GM12872 (cell line): ENCODE results near the gene ATP6AP1.

Source experiments
- TF ChIP-seq, protein P1 (sequence below): IDR thresholded peaks from 3 replicates; pipeline ENCODE4 v1.5.1; 2011; ENCODE audit warnings: low read depth, mild to moderate bottlenecking, low read length, moderate library complexity; ENCODE audit not compliant: insufficient read depth

ATP6AP1 gene

DNA sequence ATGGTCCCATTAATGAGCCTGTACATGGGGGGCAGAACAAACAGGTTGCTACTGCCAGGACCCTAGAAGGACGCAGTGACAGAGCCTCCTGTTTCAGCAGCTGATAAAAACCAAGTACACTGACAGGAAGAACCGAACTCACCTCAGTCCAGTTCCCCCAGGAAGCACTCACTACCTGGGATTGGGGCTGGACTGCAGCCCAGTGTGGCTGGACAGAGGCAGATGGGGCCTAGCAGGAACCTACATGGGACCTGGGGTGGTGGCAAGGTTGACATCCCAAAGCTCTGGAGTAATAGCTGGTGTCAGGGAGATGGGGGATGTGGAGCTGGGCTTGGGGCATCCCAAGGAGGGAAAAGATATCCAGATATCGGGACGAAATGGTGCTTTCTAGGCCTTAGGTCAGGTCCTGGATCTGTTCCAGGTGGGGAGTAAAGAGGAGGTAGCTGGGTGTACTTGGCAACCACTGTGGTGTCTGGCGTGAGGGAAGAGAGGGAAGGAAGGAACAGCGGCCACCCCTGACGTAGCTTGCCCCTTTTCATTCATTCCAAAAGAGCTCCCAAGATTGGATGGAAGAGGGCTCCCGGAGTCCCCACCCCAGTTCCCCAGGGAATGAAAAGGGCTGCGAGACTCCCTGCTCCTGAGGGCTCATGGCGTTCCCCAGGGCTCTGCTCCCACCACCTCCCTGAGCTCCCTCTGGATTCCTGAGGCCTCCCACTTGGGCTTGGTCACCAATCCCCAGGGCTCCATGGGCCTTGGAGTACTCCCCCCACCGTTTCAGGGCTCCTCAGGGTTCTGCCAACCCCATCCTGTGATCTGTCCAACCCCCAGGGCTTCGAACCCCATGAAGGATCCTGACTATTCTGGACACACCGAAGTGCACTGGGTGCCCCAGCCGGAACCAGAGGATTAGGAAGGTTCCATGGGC, 44.9 kb upstream of the ATP6AP1 start:
- TF ChIP-seq, protein P1, sequence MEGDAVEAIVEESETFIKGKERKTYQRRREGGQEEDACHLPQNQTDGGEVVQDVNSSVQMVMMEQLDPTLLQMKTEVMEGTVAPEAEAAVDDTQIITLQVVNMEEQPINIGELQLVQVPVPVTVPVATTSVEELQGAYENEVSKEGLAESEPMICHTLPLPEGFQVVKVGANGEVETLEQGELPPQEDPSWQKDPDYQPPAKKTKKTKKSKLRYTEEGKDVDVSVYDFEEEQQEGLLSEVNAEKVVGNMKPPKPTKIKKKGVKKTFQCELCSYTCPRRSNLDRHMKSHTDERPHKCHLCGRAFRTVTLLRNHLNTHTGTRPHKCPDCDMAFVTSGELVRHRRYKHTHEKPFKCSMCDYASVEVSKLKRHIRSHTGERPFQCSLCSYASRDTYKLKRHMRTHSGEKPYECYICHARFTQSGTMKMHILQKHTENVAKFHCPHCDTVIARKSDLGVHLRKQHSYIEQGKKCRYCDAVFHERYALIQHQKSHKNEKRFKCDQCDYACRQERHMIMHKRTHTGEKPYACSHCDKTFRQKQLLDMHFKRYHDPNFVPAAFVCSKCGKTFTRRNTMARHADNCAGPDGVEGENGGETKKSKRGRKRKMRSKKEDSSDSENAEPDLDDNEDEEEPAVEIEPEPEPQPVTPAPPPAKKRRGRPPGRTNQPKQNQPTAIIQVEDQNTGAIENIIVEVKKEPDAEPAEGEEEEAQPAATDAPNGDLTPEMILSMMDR, result no peak

DNA sequence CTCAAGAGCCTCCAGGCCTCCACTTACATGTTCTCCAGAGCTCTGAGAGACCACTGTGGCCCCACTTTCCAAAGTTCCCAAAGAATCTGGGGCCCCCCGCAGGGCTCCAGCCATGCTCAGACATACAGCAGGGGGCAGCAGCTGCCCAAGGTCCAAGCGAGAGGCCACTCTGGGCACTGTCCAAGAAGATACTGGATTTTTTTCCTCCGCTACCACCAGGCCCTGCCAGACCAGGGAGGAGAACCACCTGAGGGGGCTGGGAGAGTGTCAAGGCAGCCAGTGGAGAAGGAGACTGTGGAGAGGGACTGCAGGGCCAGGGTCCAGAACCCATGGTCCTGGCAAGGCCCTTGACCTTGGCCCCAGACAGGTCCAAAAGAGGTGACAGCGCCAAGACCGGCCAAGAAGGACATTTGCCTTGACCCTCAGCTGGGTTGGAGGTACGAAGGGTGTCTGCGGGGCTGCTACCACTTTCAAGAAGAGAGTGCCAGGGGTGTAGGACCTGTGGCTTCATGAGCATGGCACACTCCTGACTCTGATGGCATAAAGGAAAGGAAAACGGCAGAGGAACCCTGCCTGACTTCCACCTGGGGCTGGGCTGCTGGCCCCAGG, 44.1 kb upstream of the ATP6AP1 start:
- TF ChIP-seq, protein P1, result 0 out of 3 replicates have a peak, but pooled peaks have one; percentile 18

DNA sequence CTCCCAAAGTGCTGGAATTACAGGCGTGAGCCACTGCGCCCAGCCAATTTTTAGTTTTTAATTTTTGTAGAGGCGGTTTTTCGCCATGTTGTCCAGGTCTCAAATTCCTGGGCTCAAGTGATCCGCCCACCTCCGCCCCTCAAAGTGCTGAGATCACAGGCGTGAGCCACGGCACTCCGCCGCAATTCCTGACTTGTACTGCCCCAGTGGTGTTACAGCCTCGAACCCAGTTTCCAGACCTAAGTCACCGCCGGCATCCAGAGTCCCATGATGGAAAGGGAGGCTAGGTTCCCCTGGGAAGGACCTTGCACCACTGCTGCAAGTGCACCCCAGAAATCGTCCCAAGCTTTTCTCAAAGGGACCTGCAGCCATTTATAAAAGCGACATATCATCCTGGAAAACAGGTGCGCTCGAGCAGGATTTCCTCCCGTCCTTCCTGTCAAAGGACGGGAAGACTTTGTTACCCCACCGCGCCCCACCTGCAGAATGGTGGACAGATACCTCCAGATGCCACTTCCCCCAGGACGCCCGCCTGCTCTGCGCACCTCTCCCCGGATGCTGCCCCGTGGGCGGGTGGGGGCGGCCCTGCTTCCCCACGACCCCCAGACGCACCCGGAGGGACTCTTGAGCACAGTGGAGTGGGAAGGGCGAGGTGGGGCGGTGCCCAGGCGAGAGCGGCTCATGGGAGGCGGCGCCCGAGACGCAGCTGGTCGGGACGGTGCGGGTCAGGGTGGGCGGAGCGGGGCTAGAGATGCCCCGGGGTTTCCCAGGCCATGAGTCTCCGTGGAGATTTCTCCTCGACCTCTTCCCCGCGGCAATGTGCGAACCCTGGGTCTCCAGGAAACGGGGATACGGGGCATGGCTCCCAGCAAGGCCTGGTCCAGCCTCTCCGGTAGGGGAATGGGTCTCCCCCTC, 31.2 kb upstream of the ATP6AP1 start:
- TF ChIP-seq, protein P1, result no peak

DNA sequence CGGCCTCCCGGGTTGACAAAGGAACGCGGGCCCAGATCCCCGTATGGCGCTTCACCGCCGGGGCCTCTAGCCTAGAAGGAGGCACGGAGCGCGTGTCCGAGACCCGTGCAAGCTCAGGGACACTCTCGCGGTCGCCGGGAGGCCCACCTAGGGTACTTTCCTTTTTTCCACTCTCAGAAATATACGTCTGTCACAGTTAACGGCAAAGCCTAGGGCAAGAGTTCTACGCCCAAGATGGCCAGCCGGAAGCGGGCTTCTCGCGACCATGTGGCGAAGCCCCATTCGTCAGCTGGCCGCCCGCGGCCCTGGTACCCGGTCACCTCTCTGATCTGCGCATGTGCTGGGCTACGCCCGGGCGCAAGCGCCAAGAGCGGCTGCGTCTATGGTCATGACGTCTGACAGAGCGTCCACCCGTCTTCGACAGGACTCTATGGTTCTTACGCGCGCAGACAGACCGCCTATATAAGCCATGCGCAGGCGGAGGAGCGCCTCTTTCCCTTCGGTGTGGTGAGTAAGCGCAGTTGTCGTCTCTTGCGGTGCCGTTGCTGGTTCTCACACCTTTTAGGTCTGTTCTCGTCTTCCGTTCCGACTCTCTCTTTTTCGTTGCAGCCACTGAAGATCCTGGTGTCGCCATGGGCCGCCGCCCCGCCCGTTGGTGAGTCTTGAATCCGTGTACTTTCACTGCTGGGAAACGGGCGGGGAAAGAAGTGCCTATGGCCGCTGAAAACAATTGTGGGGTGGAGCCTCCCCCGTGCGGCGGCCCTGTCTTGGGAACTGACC, 30.4 kb upstream of the ATP6AP1 start, which contains the start of gene RPL10:
TSS of gene RPL10 (plus strand) at position 490 of the 780 bp plus-strand sequence. CDS start at position 633, 143 bp downstream.
- TF ChIP-seq, protein P1, result no peak

DNA sequence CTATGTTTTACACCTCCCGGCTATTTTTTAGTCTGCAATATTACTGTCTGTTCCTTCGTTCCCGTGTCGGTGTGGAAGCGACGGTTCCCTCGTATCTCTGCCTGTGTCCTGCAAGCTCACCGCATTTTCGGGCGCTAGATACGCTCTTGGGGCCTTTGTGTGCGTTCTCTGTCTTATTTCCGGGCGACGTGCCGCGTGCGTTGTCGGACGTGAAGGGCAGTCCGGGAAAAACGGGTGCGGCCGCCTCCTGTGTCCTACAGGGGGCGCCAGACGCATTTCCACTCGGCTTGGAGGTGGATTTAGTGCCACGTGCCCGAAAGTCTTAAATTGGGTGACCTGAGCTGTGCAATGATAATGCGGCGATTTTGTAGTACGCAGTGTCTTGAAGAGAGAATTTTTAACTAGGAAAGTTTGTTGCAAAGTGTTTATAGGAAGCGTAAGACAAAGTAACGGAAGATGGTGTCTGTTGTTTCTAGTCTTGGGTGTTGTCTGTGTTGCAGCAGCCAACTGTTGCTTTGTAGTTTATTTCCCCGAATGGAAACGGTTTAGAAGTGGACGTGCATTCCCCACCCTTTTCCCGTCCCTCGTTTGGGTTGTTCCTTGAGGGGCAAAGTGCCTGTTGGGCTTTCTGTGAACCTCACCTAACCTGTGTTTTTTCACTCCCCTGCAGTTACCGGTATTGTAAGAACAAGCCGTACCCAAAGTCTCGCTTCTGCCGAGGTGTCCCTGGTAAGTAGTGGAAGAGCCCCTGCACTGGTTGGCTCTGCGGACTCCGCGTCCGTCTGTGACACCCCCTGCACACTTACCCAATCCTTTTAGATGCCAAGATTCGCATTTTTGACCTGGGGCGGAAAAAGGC, 29.6 kb upstream of the ATP6AP1 start:
- TF ChIP-seq, protein P1, result peak; percentile 65

DNA sequence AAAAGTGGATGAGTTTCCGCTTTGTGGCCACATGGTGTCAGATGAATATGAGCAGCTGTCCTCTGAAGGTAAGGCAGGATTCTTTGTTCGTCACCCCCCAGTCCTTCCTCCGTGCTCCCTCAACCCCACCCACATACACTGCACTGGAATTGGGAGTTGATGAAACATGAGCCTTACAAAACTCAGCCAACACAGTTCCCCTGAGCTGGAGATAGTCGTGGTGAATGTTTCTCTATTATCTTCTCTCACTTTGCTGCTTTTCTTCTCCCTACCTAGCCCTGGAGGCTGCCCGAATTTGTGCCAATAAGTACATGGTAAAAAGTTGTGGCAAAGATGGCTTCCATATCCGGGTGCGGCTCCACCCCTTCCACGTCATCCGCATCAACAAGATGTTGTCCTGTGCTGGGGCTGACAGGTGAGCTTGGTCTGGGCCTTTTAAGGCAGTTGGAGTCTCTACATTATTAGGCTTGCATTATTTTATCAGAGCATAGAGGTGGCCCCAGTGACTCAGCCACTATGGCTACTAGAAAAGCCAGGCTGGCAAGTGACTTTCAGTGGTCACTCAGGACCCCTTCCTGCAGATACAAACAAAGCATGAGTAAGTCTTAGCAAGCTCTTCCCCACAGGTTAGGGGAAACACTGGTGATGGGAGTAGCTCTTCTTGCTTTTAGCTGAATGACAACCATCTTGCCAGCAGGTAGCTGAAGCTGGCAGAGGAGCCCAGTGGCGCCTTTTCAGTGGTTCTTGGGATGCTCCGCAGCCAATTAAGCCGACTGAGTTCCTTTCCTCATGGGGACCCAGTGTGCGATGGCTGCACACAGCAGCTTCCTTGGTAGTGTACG, 28.7 kb upstream of the ATP6AP1 start:
- TF ChIP-seq, protein P1, result no peak
